OCI-LY7 (cell line): Measurements from ENCODE around the gene MAP2K5. TPM values are rescaled to one million over a fixed set of nuclear protein-coding genes. Genes with fewer than 3 reads are reported as not detected.

Experiments used
- BruUV-seq: library from RNA; stranded (reverse); fragments of 400-500 nt; replicated peaks from 2 replicates; lab custom pipeline; 2021; lab: Mats Ljungman, UMichigan
- CTCF ChIA-PET: fragments of 300-600 bp; sonication (Branson Sonifier 250); formaldehyde crosslinking; loops from one replicate; lab custom pipeline; 2022; ENCODE audit warnings: antibody characterized with exemption; ENCODE audit not compliant: unreplicated experiment; lab: Charles Lee
- POLR2A ChIA-PET: fragments of 300-600 bp; sonication (Branson Sonifier 250); formaldehyde crosslinking; loops from one replicate; lab custom pipeline; 2022; ENCODE audit warnings: antibody characterized with exemption; lab: Charles Lee
- DNase-seq: peaks from one replicate; pipeline ENCODE4 v3.0.0-alpha.2; 2015; ENCODE audit warnings: low spot score
- H2AFZ ChIP-seq: fragments of 200-600 bp; sonication (generic), shearing (Covaris generic); 2 replicates; pipeline ENCODE4 v1.6.1; 2014; ENCODE audit warnings: mild to moderate bottlenecking, antibody characterized with exemption, low read length, moderate library complexity
- H3K27ac ChIP-seq: fragments of 200-600 bp; sonication (generic); 2 replicates; pipeline ENCODE4 v1.5.1; 2014; ENCODE audit warnings: mixed run types, low read depth, mild to moderate bottlenecking, moderate library complexity, low read length, inconsistent platforms; ENCODE audit not compliant: poor library complexity, severe bottlenecking
- H3K36me3 ChIP-seq: fragments of 200-600 bp; sonication (generic); 2 replicates; pipeline ENCODE4 v1.6.1; 2014; ENCODE audit warnings: mild to moderate bottlenecking, antibody characterized with exemption, low read length, moderate library complexity, mixed read lengths; ENCODE audit not compliant: insufficient read depth
- H3K4me1 ChIP-seq: fragments of 200-600 bp; sonication (generic); 2 replicates; pipeline ENCODE4 v1.5.1; 2014; ENCODE audit warnings: mild to moderate bottlenecking, low read length; ENCODE audit not compliant: insufficient read depth, poor library complexity, severe bottlenecking
- H3K4me2 ChIP-seq: fragments of 200-600 bp; sonication (generic); 2 replicates; pipeline ENCODE4 v1.6.1; 2014; ENCODE audit warnings: mild to moderate bottlenecking, low read length
- H3K4me3 ChIP-seq: fragments of 200-600 bp; sonication (generic); 2 replicates; pipeline ENCODE4 v1.5.1; 2014; ENCODE audit warnings: mild to moderate bottlenecking, low read depth, low read length; ENCODE audit not compliant: poor library complexity, severe bottlenecking
- H3K79me2 ChIP-seq: fragments of 200-600 bp; sonication (generic); 2 replicates; pipeline ENCODE4 v1.6.1; 2016; ENCODE audit warnings: low read depth, mild to moderate bottlenecking, low read length, moderate library complexity, mixed read lengths; ENCODE audit not compliant: insufficient read depth
- H3K9me2 ChIP-seq: fragments of 200-600 bp; sonication (generic); 2 replicates; pipeline ENCODE4 v1.6.1; 2016; ENCODE audit warnings: mild to moderate bottlenecking, low read length, mixed read lengths; ENCODE audit not compliant: insufficient read depth
- H3K9me3 ChIP-seq: fragments of 200-600 bp; sonication (generic); 2 replicates; pipeline ENCODE4 v1.6.1; 2014; ENCODE audit warnings: mild to moderate bottlenecking, mixed run types, low read length, mixed read lengths
- H4K20me1 ChIP-seq: fragments of 200-600 bp; sonication (generic); 2 replicates; pipeline ENCODE4 v1.6.1; 2014; ENCODE audit warnings: mild to moderate bottlenecking, antibody characterized with exemption, low read length, moderate library complexity, mixed read lengths; ENCODE audit not compliant: insufficient read depth
- CTCF ChIP-seq: fragments of 200-600 bp; sonication (generic); conservative IDR thresholded peaks from 2 replicates; pipeline ENCODE4 v1.5.1; 2014; ENCODE audit warnings: mild to moderate bottlenecking, antibody characterized with exemption, low read length, moderate library complexity, mixed read lengths
- EZH2phosphoT487 ChIP-seq: fragments of 200-600 bp; sonication (generic); IDR thresholded peaks from 2 replicates; pipeline ENCODE4 v1.6.1; 2018; ENCODE audit warnings: low read depth, borderline replicate concordance, mild to moderate bottlenecking, mixed run types, antibody characterized with exemption, low read length, moderate library complexity, mixed read lengths
- intact Hi-C: fragments of 100-400 bp; cut with micrococcal nuclease; formaldehyde crosslinking; loops from one replicate; pipeline ENCODE4 v1.10.0; 2022; ENCODE audit not compliant: unreplicated experiment
- total RNA-seq, 2 experiments: library from RNA; depleted of rRNA in 1 of 2; stranded (reverse); fragments of >200 nt in 1 of 2; shearing (Covaris generic) in 1 of 2; gene quantifications; 2 replicates each; pipeline ENCODE4 v1.2.3, GENCODE V29; 2014 to 2022

The MAP2K5 gene
- total RNA-seq, 2 experiments from 2014 or later: 10.2 to 35.0 TPM

- CTCF ChIA-PET: no interaction called here
- Histone ChIP-seq H3K4me1 (peaks cover 5% of the 10 kb centered on the region), H3K9me3 (no peaks in the 10 kb centered on the region), H4K20me1 (no peaks in the 10 kb centered on the region), H3K4me2 (no peak overlapping the region), H3K79me2 (no peaks in the 10 kb centered on the region), H2AFZ (no peak overlapping the region), H3K27ac (no peak overlapping the region), H3K4me3 (no peak overlapping the region), H3K36me3 (no peaks in the 10 kb centered on the region; the same call in 1 of the 2 replicates), H3K9me2 (no peaks in the 10 kb centered on the region)
- no peak for TF ChIP-seq EZH2phosphoT487
- TF ChIP-seq CTCF: no peak
- intact Hi-C loops: no loop called here
- DNase-seq: no peak
- POLR2A ChIA-PET: interaction anchor here (0.6 kb wide), 1 partner anchor 160 kb away, joined by 3 read pairs; no protein-coding TSS in a partner anchor
- BruUV-seq: no TSS peak
Observed at GRCh38 chr15:67815036-67815592, 272.6 kb downstream of the MAP2K5 start.

GRCh38 chr15:67816668-67817067 lies 274.2 kb downstream of the MAP2K5 start:
- no peak for TF ChIP-seq CTCF
- TF ChIP-seq EZH2phosphoT487: no peak
- intact Hi-C loops: no loop called here
- Histone ChIP-seq H3K4me3 (no peak overlapping the region), H3K79me2 (no peaks in the 10 kb centered on the region), H3K4me2 (no peak overlapping the region), H3K9me3 (no peaks in the 10 kb centered on the region), H3K4me1 (peaks cover 5% of the 10 kb centered on the region), H4K20me1 (no peaks in the 10 kb centered on the region), H3K27ac (no peak overlapping the region), H2AFZ (no peak overlapping the region), H3K9me2 (no peaks in the 10 kb centered on the region), H3K36me3 (no peaks in the 10 kb centered on the region; the same call in 1 of the 2 replicates)
- DNase-seq: no peak
- ChIA-PET CTCF (no interaction called here), POLR2A (no interaction called here)
- BruUV-seq: no TSS peak

- intact Hi-C loops: no loop called here
- no peak overlapping the region for H3K4me3 ChIP-seq
- H4K20me1 ChIP-seq: no peaks in the 10 kb centered on the region
- no peak overlapping the region for H3K4me2 ChIP-seq
- no TSS peak for BruUV-seq
- no peak overlapping the region for H2AFZ ChIP-seq
- DNase-seq: no peak
- no peaks in the 10 kb centered on the region for H3K79me2 ChIP-seq
- H3K36me3 ChIP-seq: no peaks in the 10 kb centered on the region; the same call in 1 of the 2 replicates
- no peaks in the 10 kb centered on the region for H3K9me3 ChIP-seq
- H3K4me1 ChIP-seq: peaks cover 4% of the 10 kb centered on the region
- TF ChIP-seq CTCF (no peak), EZH2phosphoT487 (no peak)
- ChIA-PET POLR2A (interaction anchor here (0.7 kb wide), 1 partner anchor 258 kb away, joined by 3 read pairs; no protein-coding TSS in a partner anchor), CTCF (no interaction called here)
- H3K27ac ChIP-seq: no peak overlapping the region
- H3K9me2 ChIP-seq: no peaks in the 10 kb centered on the region
Observed at GRCh38 chr15:67818464-67818863, 276.0 kb downstream of the MAP2K5 start.
